ENCODE data around the gene TAF1B. TPM values are rescaled to one million over a fixed set of nuclear protein-coding genes. Genes with fewer than 3 reads are reported as not detected.

The TAF1B gene
- total RNA-seq, 6 experiments from 2014 or later, result 17.3 to 24.0 (median 22.3) TPM

GRCh38 chr2:9837451-9837850 is 5.8 kb upstream of the TAF1B start:
- no peaks in the 10 kb centered on the region for H3K36me3 Mint-ChIP-seq (ENCODE audit: low read depth)
- H3K27me3 Mint-ChIP-seq (ENCODE audit: insufficient read depth), result no peaks in the 10 kb centered on the region; the same call in 1 of the 2 replicates
- peak overlapping the region; percentile 74 for H3K27ac Mint-ChIP-seq
- H3K4me3 Mint-ChIP-seq, result no peak overlapping the region; the same call in 1 of the 2 replicates
- H3K9me3 Mint-ChIP-seq, result no peaks in the 10 kb centered on the region
- DNase-seq, result no peak
- H3K4me1 Mint-ChIP-seq (ENCODE audit: low read depth), result peaks cover 27% of the 10 kb centered on the region
- no peak for TF ChIP-seq CTCF (IDR thresholded peaks at IDR 0.05)

GRCh38 chr2:9838391-9838790 is 4.9 kb upstream of the TAF1B start:
- no peaks in the 10 kb centered on the region; the same call in 1 of the 2 replicates for H3K27me3 Mint-ChIP-seq (ENCODE audit: insufficient read depth)
- TF ChIP-seq CTCF (IDR thresholded peaks at IDR 0.05), result no peak
- no peaks in the 10 kb centered on the region for H3K36me3 Mint-ChIP-seq (ENCODE audit: low read depth)
- H3K4me3 Mint-ChIP-seq, result no peak overlapping the region
- H3K9me3 Mint-ChIP-seq, result no peaks in the 10 kb centered on the region
- peaks cover 28% of the 10 kb centered on the region for H3K4me1 Mint-ChIP-seq (ENCODE audit: low read depth)
- no peak for DNase-seq
- no peak overlapping the region for H3K27ac Mint-ChIP-seq

GRCh38 chr2:9842487-9843228 is 616 bp upstream of the TAF1B start:
- TF ChIP-seq CTCF (IDR thresholded peaks at IDR 0.05), result no peak
- DNase-seq, result no peak
- Mint-ChIP-seq H3K4me1 (ENCODE audit: low read depth) (peaks cover 44% of the 10 kb centered on the region), H3K27me3 (ENCODE audit: insufficient read depth) (no peaks in the 10 kb centered on the region), H3K9me3 (no peaks in the 10 kb centered on the region), H3K27ac (peak overlapping the region; percentile 92), H3K4me3 (peak overlapping the region; percentile 95), H3K36me3 (ENCODE audit: low read depth) (peaks cover 4% of the 10 kb centered on the region; the same call in 1 of the 2 replicates)

GRCh38 chr2:9844036-9844483 is 786 bp downstream of the TAF1B start:
- Mint-ChIP-seq H3K4me1 (ENCODE audit: low read depth) (peaks cover 50% of the 10 kb centered on the region), H3K36me3 (ENCODE audit: low read depth) (peaks cover 4% of the 10 kb centered on the region; the same call in 1 of the 2 replicates), H3K4me3 (peak overlapping the region; percentile 95), H3K27ac (peak overlapping the region; percentile 92), H3K27me3 (ENCODE audit: insufficient read depth) (no peaks in the 10 kb centered on the region), H3K9me3 (no peaks in the 10 kb centered on the region)
- DNase-seq, result peak; percentile 58
- no peak for TF ChIP-seq CTCF (IDR thresholded peaks at IDR 0.05)

- Mint-ChIP-seq H3K4me3 (peak overlapping the region; percentile 95), H3K27ac (peak overlapping the region; percentile 92)
Measured at GRCh38 chr2:9844576-9844975, 1.3 kb downstream of the TAF1B start.

More at GRCh38 chr2:9844576-9844975, 1.3 kb downstream of the TAF1B start:
- H3K36me3 Mint-ChIP-seq (ENCODE audit: low read depth), result peaks cover 4% of the 10 kb centered on the region; the same call in 1 of the 2 replicates
- peaks cover 50% of the 10 kb centered on the region for H3K4me1 Mint-ChIP-seq (ENCODE audit: low read depth)
- no peaks in the 10 kb centered on the region for H3K27me3 Mint-ChIP-seq (ENCODE audit: insufficient read depth)
- DNase-seq, result peak; percentile 40
- H3K9me3 Mint-ChIP-seq, result no peaks in the 10 kb centered on the region
- TF ChIP-seq CTCF (IDR thresholded peaks at IDR 0.05), result no peak

All from HFFc6 (cell line).